NOMO-1 treated with dmso at 0.1 percent for 144 hours (cell line): ENCODE measurements around the gene CPED1.
"Not testable (repeated sequence)": the region's sequence is repeated elsewhere in the genome, so short reads cannot be mapped to it uniquely, and the experiment has no call there.

Experiments
- DNase-seq: peaks from one replicate; lab custom pipeline; 2025; ENCODE audit not compliant: unreplicated experiment; lab: John Stamatoyannopoulos, UW

The CPED1 gene

DNA sequence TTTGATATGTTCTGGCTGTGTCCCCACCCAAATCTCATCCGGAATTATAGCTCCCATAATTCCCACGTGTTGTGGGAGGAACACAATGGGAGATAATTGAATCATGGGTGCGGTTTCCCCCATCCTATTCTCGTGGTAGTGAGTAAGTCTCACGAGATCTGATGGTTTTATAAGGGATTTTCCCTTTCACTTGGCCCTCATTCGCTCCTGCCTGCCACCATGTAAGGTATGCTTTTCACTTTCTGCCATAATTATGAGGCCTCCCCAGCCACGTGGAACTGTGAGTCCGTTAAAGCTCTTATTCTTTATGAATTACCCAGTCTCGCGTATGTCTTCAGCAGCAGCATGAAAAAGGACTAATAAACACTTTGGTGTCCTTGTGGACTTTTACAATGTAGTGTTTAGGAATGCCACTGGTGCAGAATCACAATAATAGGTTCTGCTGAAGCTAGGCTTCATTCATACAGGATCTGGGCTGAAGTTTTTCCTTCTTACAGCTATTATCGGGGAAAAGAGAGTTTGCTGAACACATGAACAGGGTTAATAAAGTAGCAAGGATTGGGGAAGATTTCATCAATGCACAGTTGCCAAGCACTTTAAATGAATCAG is 74.3 kb downstream of the CPED1 start:
- no peak for DNase-seq

DNA sequence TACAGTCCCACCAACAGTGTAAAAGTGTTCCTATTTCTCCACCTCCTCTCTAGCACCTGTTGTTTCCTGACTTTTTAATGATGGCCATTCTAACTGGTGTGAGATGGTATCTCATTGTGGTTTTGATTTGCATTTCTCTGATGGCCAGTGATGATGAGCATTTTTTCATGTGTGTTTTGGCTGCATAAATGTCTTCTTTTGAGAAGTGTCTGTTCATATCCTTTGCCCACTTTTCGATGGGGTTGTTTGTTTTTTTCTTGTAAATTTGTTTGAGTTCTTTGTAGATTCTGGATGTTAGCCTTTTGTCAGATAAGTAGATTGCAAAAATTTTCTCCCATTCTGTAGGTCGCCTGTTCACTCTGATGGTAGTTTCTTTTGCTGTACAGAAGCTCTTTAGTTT is 79.2 kb downstream of the CPED1 start:
- not testable (repeated sequence) for DNase-seq

- DNase-seq = no peak
Measured at GRCh38 chr7:121069346-121070100, 81.0 kb downstream of the CPED1 start.

DNA sequence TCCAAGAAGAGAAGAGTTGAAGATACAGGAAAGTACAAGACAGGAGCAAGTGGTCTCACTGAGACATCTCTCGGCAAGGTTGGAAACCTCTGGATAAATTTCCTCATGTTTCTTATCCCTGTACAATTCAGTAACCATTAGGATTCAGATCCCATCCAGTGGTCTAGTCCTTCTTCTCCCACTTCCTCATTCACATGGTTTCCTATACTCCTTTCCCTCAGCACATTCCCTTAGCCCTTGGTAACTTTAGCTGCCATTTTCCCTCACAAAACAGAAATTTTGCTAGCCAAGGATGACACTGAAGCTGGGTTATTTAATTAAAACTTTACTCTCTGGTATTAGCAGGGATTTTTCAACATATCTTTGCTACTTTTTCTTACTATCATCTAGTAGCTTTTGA is 82.6 kb downstream of the CPED1 start:
- no peak for DNase-seq

DNA sequence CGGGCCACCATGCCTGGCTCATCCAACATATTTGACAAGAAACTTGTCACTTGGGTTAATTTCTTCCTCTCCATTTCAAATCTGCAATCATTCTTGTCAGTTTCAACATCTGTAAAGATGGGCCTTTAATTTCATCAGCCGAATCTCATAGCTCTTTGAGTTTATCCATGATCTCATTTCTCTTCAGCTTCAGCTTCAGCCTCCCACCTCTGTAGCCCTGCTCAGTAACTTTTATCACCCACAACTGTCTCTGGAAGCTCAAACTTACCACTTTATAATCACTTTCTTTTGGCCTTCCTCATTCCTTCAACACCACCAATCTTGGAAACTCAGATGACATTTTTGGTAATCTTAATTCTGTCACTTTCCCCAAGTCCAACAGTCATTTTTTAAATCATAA is 83.2 kb downstream of the CPED1 start:
- no peak for DNase-seq

GRCh38 chr7:121072826-121073225 is 84.3 kb downstream of the CPED1 start:
- no peak for DNase-seq

GRCh38 chr7:121073463-121074099 is 85.1 kb downstream of the CPED1 start:
- DNase-seq = no peak

GRCh38 chr7:121075424-121075841 is 86.9 kb downstream of the CPED1 start:
- not testable (repeated sequence) for DNase-seq

DNA sequence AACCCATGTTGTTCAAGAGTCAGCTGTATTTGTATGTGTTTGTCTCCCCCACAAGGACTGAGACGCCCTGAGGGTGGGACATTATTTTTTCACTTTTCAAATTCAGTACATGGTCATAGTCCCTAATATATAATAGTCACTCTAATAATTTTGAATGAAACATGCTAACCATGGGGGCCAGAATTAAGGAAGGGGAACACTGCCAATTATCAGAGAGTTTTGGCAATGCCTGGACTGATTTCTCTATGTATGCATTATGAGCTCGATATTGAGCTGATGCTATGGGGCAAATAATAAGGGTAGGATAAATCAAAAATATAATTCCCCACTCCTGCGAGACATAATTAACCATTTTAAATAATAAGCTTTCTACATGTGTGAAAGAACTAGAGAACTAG is 87.4 kb downstream of the CPED1 start:
- DNase-seq = no peak

- DNase-seq = no peak
Measured at GRCh38 chr7:121076350-121077164, 88.0 kb downstream of the CPED1 start.

GRCh38 chr7:121077165-121077630 is 88.7 kb downstream of the CPED1 start:
- DNase-seq = no peak

GRCh38 chr7:121078701-121079227 is 90.3 kb downstream of the CPED1 start:
- no peak for DNase-seq

DNA sequence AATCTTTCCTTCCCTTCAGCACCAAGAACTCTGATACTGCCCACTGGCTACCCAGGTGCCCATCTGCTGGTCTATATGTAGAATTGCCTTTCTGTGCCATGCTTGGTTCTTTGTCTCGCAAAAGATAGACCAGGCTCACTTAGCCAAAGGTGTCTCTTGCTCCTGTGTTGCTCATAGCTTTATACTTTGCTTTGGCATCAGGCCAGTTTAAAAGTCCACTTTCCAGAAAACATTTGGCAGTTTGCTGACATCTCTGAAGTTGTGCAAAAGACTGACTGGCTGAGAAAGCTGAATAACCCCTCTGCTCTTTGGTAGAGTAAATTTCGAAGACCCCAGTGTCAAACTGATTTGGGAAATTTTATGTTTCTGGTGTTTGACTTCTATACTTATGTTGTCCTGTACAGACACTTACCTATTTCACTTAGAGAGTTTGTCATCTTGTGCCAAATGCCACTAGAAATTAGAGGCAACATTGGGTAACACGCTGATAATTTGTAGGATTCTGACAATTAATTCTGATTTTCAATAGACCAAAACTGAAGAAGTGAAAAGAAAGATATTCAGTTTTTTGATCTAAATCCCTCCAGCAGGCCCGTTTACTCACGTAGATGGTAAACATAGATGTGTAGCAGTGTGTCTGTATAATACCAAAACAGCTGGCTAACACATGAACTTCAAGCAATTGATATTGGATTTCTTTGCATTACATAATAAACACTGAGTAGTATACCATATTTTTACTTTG is 91.1 kb downstream of the CPED1 start:
- no peak for DNase-seq

- DNase-seq = no peak
Measured at GRCh38 chr7:121080257-121080912, 91.9 kb downstream of the CPED1 start.

DNA sequence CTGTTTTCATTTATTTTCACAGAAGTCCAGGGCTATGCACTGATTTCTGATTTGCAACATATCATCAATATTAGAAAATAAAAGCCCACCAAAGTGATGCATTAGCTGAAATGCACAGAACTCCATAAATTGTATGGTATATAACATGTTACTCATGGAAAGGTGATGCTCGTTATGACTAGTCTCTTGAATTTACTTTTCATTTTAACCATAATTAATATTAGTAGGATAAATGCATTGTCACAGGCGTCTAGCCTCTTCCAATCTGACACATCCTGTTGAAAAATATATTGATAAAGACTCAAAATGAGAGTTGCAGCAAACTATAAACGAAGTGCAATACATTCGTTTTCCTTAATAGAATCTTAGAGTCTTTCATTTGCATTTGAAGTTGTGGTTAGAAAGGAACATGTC is 92.4 kb downstream of the CPED1 start:
- DNase-seq = no peak

DNA sequence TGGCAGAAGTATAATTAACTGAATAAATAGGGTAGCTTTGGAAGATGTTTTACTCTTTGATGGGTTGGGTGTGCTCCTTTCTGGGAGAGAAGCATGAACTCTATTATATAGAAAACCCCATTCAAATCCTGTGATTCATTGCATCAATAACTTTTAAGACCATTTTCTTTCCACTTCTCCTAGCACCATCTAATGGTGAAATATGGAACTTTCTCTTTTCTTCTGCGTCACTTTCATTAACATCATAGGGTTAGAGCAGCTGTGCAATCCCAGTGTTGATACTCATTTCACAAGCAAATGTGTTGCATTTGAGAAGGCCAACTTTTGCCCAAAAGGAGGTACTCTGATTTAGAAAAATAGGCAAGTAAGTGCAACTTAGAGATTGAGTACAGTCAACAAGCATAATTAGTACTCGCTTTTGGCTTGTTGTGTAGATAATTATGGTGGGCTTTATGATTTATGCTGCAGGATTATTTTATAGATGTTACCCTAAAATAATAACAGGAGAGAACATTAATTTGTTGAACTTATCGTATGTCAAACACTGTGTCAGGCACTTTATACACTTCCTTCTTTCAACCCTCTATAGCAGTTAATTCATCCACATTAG is 92.9 kb downstream of the CPED1 start:
- peak; percentile 9 for DNase-seq

- DNase-seq = no peak
Measured at GRCh38 chr7:121082400-121083101, 94.0 kb downstream of the CPED1 start.

GRCh38 chr7:121083138-121083789 is 94.8 kb downstream of the CPED1 start:
- DNase-seq = no peak
